ENCODE results near the gene EGLN2.

- TF ChIP-seq POLR2A (IDR thresholded peaks at IDR 0.05; ENCODE audit: borderline replicate concordance, extremely low read depth, insufficient read depth, insufficient read length) (no peak), RAD21 (IDR thresholded peaks at IDR 0.05; ENCODE audit: low read depth) (no peak), CTCF (IDR thresholded peaks at IDR 0.05 in 2 of 3, conservative IDR thresholded peaks at IDR 0.05 in 1 of 3; ENCODE audit: borderline replicate concordance in 1 of 3, insufficient read depth in 1 of 3, low read depth in 2 of 3, low read length in 2 of 3) (no peak), REST (IDR thresholded peaks at IDR 0.05; ENCODE audit: low read depth) (no peak), EZH2phosphoT487 (IDR thresholded peaks at IDR 0.05; ENCODE audit: borderline replicate concordance) (no peak), SIN3A (IDR thresholded peaks at IDR 0.05; ENCODE audit: low read depth) (no peak), POLR2AphosphoS5 (IDR thresholded peaks at IDR 0.05; ENCODE audit: low read depth, low read length) (no peak), EZH2 (IDR thresholded peaks at IDR 0.05) (no peak), YY1 (IDR thresholded peaks at IDR 0.05; ENCODE audit: extremely low read depth, insufficient replicate concordance, low read depth, low read length) (no peak), ZNF274 (IDR thresholded peaks at IDR 0.05; ENCODE audit: low read depth, low read length) (no peak), SP1 (IDR thresholded peaks at IDR 0.05; ENCODE audit: low read depth) (no peak), CEBPB (IDR thresholded peaks at IDR 0.05; ENCODE audit: low read depth) (no peak)
Observed at GRCh38 chr19:40778706-40779284, 20.2 kb upstream of the EGLN2 start.

All from HCT116 (cell line).